T-helper 1 cell treated with Interleukin-12 subunit alpha and Interleukin-12 subunit beta and Interleukin-4 antibody, amounts not matched to agents 30 ng/mL and 1 ng/mL, for 36 hours (primary cell): ENCODE results near the gene MARCHF2. TPM values are rescaled to one million over a fixed set of nuclear protein-coding genes. Genes with fewer than 3 reads are reported as not detected.

ENCODE experiments used
- intact Hi-C: fragments of 100-400 bp; cut with micrococcal nuclease; formaldehyde crosslinking; loops from one replicate; pipeline ENCODE4 v1.15.1; 2024
- total RNA-seq: library from RNA; stranded (reverse); gene quantifications from 2 replicates; pipeline ENCODE4 v1.2.3, GENCODE V29; 2022

MARCHF2 gene
- total RNA-seq, 1 donor from 2014 or later, result 19.0 TPM

GRCh38 chr19:8473648-8474476 lies 60.8 kb downstream of the MARCHF2 start:
- intact Hi-C loops, result no loop called here

GRCh38 chr19:8475005-8475404 lies 61.9 kb downstream of the MARCHF2 start:
- intact Hi-C loops, result no loop called here

- intact Hi-C loops, result no loop called here
Measured at GRCh38 chr19:8476524-8476923, 63.4 kb downstream of the MARCHF2 start.

GRCh38 chr19:8477889-8478288 lies 64.8 kb downstream of the MARCHF2 start:
- intact Hi-C loops, result no loop called here

- intact Hi-C loops, result no loop called here
Measured at GRCh38 chr19:8478598-8478997, 65.5 kb downstream of the MARCHF2 start.

GRCh38 chr19:8481201-8481600 lies 68.1 kb downstream of the MARCHF2 start:
- intact Hi-C loops, result no loop called here

- intact Hi-C loops, result no loop called here
Measured at GRCh38 chr19:8481616-8482015, 68.5 kb downstream of the MARCHF2 start.

- intact Hi-C loops, result no loop called here
Measured at GRCh38 chr19:8482696-8483095, 69.6 kb downstream of the MARCHF2 start.

GRCh38 chr19:8483165-8483564 lies 70.1 kb downstream of the MARCHF2 start:
- intact Hi-C loops, result no loop called here

GRCh38 chr19:8484331-8484894 lies 71.3 kb downstream of the MARCHF2 start:
- intact Hi-C loops, result no loop called here

- intact Hi-C loops, result no loop called here
Measured at GRCh38 chr19:8485561-8486371, 72.7 kb downstream of the MARCHF2 start.

GRCh38 chr19:8486661-8487136 lies 73.6 kb downstream of the MARCHF2 start:
- intact Hi-C loops, result no loop called here

GRCh38 chr19:8487137-8487851 lies 74.2 kb downstream of the MARCHF2 start:
- intact Hi-C loops, result no loop called here

- intact Hi-C loops, result no loop called here
Measured at GRCh38 chr19:8488365-8488764, 75.3 kb downstream of the MARCHF2 start.

Other genes with a start within 250 kb of the MARCHF2 start
- 29.8 and 37.2 TPM in 2 replicates for gene CERS4, start 203.9 kb upstream of the MARCHF2 start, total RNA-seq
- 54.9 and 55.9 TPM in 2 replicates for gene CD320, start 104.9 kb upstream of the MARCHF2 start, total RNA-seq
- 45.6 and 46.6 TPM in 2 replicates for gene NDUFA7, start 91.9 kb upstream of the MARCHF2 start, total RNA-seq
- 1,918 and 1,996 TPM in 2 replicates for gene RPS28, start 91.8 kb upstream of the MARCHF2 start, total RNA-seq
- 1.1 and 1.5 TPM in 2 replicates for gene KANK3, start 70.0 kb upstream of the MARCHF2 start, total RNA-seq
- gene ANGPTL4, start 49.1 kb upstream of the MARCHF2 start, total RNA-seq, result 0.68 and 0.74 TPM in 2 replicates
- 93.7 and 102 TPM in 2 replicates for gene RAB11B, start 22.9 kb upstream of the MARCHF2 start, total RNA-seq
- gene HNRNPM, start 31.7 kb downstream of the MARCHF2 start, total RNA-seq, result 280 and 289 TPM in 2 replicates
- 1.2 and 1.7 TPM in 2 replicates for gene PRAM1, start 89.3 kb downstream of the MARCHF2 start, total RNA-seq
- gene ZNF414, start 100.9 kb downstream of the MARCHF2 start, total RNA-seq, result 32.5 and 32.6 TPM in 2 replicates
- 436 and 438 TPM in 2 replicates for gene MYO1F, start 164.1 kb downstream of the MARCHF2 start, total RNA-seq
- gene ADAMTS10, start 197.4 kb downstream of the MARCHF2 start, total RNA-seq, result 9.9 and 10.1 TPM in 2 replicates
- not detected in 2 replicates for gene NFILZ, start 217.3 kb downstream of the MARCHF2 start, total RNA-seq